Ascending aorta (tissue), 2 donors: ENCODE measurements around the gene IGLL5. TPM values are rescaled to one million over a fixed set of nuclear protein-coding genes. Genes with fewer than 3 reads are reported as not detected.

Experiments
- DNase-seq, 2 donors: peaks; one replicate each; pipeline ENCODE4 v3.0.0-alpha.2; 2019; ENCODE audit warnings: low spot score in 2 of 2
- H3K27ac ChIP-seq, 2 donors: fragments of 200-600 bp; sonication (generic); one replicate each; pipeline ENCODE4 v1.5.1; 2016 to 2017; ENCODE audit warnings: mild to moderate bottlenecking in 1 of 2
- H3K27me3 ChIP-seq: fragments of 200-600 bp; sonication (generic); one replicate; pipeline ENCODE4 v1.5.1; 2017
- H3K36me3 ChIP-seq, 2 donors: fragments of 200-600 bp; sonication (generic); one replicate each; pipeline ENCODE4 v1.5.1; 2016
- H3K4me1 ChIP-seq, 2 donors: fragments of 200-600 bp; sonication (generic); one replicate each; pipeline ENCODE4 v1.5.1; 2016 to 2017; ENCODE audit warnings: mild to moderate bottlenecking in 1 of 2
- H3K4me3 ChIP-seq, 2 donors: fragments of 200-600 bp; sonication (generic); one replicate each; pipeline ENCODE4 v1.5.1; 2016 to 2017; ENCODE audit warnings: mild to moderate bottlenecking in 1 of 2
- H3K9me3 ChIP-seq, 2 donors: fragments of 200-600 bp; sonication (generic); one replicate each; pipeline ENCODE4 v1.5.1; 2016
- intact Hi-C: fragments of 100-400 bp; cut with DNase I; formaldehyde crosslinking; loops from one replicate; pipeline ENCODE4 v1.15.1; 2023
- total RNA-seq: library from RNA; depleted of rRNA; stranded (reverse); fragments of >200 nt; gene quantifications from one replicate; pipeline ENCODE4 v1.1.0, GENCODE V29; 2016
- TF ChIP-seq, protein P1 (sequence below), 3 experiments: fragments of 200-600 bp in 2 of 3; fragments of 450-650 bp in 1 of 3; sonication (generic) in 2 of 3; IDR thresholded peaks; one replicate each; pipeline ENCODE4 v1.5.1; 2016 to 2019; ENCODE audit warnings: antibody characterized with exemption in 3 of 3, mild to moderate bottlenecking in 1 of 3, moderate library complexity in 1 of 3

The IGLL5 gene
- total RNA-seq, 1 donor from 2014 or later: 2.3 TPM

GRCh38 chr22:22929381-22930221 lies 42.0 kb downstream of the IGLL5 start:
- TF ChIP-seq, protein P1, sequence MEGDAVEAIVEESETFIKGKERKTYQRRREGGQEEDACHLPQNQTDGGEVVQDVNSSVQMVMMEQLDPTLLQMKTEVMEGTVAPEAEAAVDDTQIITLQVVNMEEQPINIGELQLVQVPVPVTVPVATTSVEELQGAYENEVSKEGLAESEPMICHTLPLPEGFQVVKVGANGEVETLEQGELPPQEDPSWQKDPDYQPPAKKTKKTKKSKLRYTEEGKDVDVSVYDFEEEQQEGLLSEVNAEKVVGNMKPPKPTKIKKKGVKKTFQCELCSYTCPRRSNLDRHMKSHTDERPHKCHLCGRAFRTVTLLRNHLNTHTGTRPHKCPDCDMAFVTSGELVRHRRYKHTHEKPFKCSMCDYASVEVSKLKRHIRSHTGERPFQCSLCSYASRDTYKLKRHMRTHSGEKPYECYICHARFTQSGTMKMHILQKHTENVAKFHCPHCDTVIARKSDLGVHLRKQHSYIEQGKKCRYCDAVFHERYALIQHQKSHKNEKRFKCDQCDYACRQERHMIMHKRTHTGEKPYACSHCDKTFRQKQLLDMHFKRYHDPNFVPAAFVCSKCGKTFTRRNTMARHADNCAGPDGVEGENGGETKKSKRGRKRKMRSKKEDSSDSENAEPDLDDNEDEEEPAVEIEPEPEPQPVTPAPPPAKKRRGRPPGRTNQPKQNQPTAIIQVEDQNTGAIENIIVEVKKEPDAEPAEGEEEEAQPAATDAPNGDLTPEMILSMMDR (IDR thresholded peaks at IDR 0.05): no peak
- H3K4me1 ChIP-seq: no peaks in the 10 kb centered on the region
- H3K9me3 ChIP-seq: no peaks in the 10 kb centered on the region
- DNase-seq: no peak
- H3K36me3 ChIP-seq: no peaks in the 10 kb centered on the region
- intact Hi-C loops: no loop called here
- H3K4me3 ChIP-seq: no peak overlapping the region
- H3K27me3 ChIP-seq: no peaks in the 10 kb centered on the region
- no peak overlapping the region for H3K27ac ChIP-seq

DNA sequence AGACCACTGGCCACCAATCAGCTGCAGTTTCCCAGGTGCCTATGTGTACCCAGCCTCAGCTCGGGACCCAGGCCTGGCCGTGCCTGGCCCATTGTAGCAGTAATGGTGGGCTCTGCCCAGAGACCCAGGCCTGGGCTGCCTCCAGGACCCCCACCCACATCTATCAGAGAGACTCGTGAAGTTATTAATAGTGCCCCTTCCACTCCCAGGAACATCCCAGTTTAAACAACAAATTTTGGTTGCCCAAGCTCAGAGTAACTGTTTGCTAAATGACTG lies 42.5 kb downstream of the IGLL5 start:
- intact Hi-C loops: no loop called here
- Histone ChIP-seq H3K4me3 (no peak overlapping the region), H3K27me3 (no peaks in the 10 kb centered on the region)

DNA sequence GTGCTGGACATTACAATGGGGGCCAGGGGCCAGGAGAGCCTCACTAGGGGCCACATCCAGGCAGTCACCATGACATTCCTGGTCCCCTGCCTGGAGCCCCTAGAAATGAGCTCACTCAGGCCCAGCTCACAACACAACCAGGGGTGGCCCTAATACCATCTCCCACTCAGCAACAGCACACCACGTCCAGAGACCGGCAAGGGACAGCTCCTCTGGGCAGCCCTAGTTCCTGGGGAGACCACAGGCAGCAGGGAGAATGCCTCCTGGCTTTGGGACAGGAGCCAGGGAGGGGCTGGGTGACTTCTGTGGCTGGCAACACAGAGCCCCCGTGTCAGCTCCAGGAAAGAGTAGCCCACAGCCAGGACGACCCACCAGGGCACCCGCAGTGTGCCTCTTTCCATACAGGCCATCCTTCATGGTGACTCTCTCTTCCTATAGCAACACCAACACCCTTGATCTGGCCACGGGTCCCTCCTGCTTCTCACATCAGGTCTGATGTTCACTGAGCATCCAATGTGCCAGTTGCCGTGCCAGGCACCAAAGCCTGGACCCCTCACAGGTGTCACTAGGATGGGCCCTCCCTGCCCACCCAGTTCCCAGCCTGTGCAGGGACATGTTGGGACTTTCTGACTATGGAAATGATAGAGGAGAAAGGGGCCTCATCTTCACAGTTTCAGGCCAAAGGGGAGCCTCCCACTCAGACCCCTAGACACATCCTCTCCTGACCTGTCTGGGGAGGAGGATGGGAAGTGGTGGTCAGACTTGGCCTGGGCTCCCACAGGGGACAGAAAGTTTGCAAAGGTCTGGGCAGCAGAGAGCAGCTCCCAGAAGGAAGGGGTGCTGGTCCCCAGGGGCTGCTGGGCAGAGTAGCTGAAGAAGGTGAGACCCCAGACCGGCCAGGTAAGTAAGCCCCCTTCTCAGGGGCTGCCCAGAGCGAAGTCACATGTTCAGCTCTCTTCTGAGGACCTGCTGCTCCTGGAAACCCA lies 43.2 kb downstream of the IGLL5 start:
- H3K4me3 ChIP-seq: no peak overlapping the region
- intact Hi-C loops: no loop called here
- no peaks in the 10 kb centered on the region for H3K9me3 ChIP-seq
- no peak overlapping the region for H3K27ac ChIP-seq
- H3K4me1 ChIP-seq: no peaks in the 10 kb centered on the region
- H3K27me3 ChIP-seq: no peaks in the 10 kb centered on the region
- no peaks in the 10 kb centered on the region for H3K36me3 ChIP-seq
- no peak for DNase-seq
- TF ChIP-seq, protein P1 (IDR thresholded peaks at IDR 0.05): no peak

More for the DNA sequence above, 42.5 kb downstream of the IGLL5 start:
- Histone ChIP-seq H3K4me1 (no peaks in the 10 kb centered on the region), H3K9me3 (no peaks in the 10 kb centered on the region), H3K36me3 (no peaks in the 10 kb centered on the region), H3K27ac (no peak overlapping the region)
- no peak for DNase-seq
- TF ChIP-seq, protein P1 (IDR thresholded peaks at IDR 0.05): no peak

- TF ChIP-seq, protein P1 (IDR thresholded peaks at IDR 0.05): no peak
- no peaks in the 10 kb centered on the region for H3K27me3 ChIP-seq
- no peak overlapping the region for H3K27ac ChIP-seq
- DNase-seq: no peak
- no peaks in the 10 kb centered on the region for H3K9me3 ChIP-seq
- no peaks in the 10 kb centered on the region for H3K36me3 ChIP-seq
- intact Hi-C loops: no loop called here
- no peaks in the 10 kb centered on the region for H3K4me1 ChIP-seq
- H3K4me3 ChIP-seq: no peak overlapping the region
Observed at GRCh38 chr22:22931557-22932270, 44.1 kb downstream of the IGLL5 start.

DNA sequence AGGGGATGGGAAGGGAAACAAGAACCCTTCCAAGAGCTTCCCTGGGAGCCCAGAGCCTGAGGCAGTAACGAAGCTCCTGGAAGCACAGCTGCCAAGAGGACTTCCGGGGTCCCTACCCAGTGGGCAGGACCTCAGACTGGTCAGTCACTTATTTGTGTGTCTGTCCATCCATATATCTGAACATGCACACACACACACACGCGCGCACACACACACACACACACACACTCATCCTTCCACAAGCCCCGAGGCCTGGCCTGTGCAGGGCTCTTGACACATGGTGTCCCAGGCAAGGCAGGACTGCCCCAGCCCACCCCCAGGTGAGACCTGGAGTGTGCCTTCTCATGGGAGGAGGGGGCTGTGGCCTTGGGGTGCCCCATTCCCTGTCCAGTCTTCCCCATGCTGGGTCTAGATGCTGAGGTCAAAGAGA lies 44.9 kb downstream of the IGLL5 start:
- no peak for DNase-seq
- TF ChIP-seq, protein P1 (IDR thresholded peaks at IDR 0.05): no peak

More for the DNA sequence above, 44.9 kb downstream of the IGLL5 start:
- Histone ChIP-seq H3K4me3 (no peak overlapping the region), H3K36me3 (no peaks in the 10 kb centered on the region), H3K27me3 (no peaks in the 10 kb centered on the region), H3K27ac (no peak overlapping the region), H3K9me3 (no peaks in the 10 kb centered on the region), H3K4me1 (no peaks in the 10 kb centered on the region)
- intact Hi-C loops: no loop called here
